HL-60/S4 treated with phorbol 12-myristate 13-acetate at 8.2 ng/mL for 4 days and 3 days (cell line): ENCODE measurements around the gene MYO5A.

Experiments
- in situ Hi-C: fragments of 300-500 bp; cut with MboI; formaldehyde crosslinking; loops from 2 replicates; pipeline ENCODE4 v1.15.0; 2022; ENCODE audit warnings: low sequenced_read_pairs

MYO5A gene

GRCh38 chr15:52378746-52379394 lies 149.8 kb downstream of the MYO5A start:
- in situ Hi-C loops: no loop called here

- in situ Hi-C loops: no loop called here
Measured at GRCh38 chr15:52370010-52370409, 158.7 kb downstream of the MYO5A start.

- in situ Hi-C loops: no loop called here
Measured at GRCh38 chr15:52369455-52369854, 159.2 kb downstream of the MYO5A start.

DNA sequence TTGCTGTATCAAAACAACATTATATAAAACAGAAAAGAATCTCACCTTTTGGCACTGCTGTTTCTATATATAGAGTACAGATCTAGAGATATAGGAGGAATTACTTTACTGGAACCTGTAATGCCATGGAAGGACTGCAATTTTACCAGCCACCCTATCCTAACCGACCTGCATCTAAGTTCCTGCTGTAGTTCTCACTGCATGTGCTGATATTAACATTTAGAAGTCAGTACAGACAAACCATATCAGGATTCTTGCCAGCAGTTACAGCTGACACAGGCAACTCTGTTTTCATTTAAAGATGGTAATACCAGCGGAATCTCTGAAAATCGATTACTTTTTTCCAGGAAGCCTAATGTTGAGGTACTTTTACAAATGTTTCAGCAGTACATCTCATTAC lies 159.7 kb downstream of the MYO5A start:
- in situ Hi-C loops: no loop called here

DNA sequence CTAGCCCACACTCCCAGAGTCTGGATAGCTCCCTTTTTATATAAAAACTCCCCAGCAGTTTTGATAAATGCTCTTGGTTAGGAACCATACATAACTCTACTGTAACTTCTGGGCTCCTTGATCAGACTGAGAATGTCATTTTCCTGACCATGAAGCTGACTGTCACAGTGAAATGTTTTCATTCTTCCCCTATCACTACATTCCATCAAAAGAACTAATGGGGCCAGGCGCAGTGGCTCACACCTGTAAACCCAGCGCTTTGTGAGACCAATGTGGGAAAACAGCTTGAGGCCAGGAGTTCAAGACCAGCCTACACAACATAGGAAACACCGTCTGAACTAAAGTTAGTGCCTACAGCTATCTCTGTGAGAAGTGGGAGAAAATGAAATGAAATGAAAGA lies 160.3 kb downstream of the MYO5A start:
- in situ Hi-C loops: no loop called here

GRCh38 chr15:52362497-52362896 lies 166.2 kb downstream of the MYO5A start:
- in situ Hi-C loops: no loop called here

GRCh38 chr15:52361975-52362494 lies 166.6 kb downstream of the MYO5A start:
- in situ Hi-C loops: no loop called here

- in situ Hi-C loops: no loop called here
Measured at GRCh38 chr15:52361494-52361893, 167.2 kb downstream of the MYO5A start.

DNA sequence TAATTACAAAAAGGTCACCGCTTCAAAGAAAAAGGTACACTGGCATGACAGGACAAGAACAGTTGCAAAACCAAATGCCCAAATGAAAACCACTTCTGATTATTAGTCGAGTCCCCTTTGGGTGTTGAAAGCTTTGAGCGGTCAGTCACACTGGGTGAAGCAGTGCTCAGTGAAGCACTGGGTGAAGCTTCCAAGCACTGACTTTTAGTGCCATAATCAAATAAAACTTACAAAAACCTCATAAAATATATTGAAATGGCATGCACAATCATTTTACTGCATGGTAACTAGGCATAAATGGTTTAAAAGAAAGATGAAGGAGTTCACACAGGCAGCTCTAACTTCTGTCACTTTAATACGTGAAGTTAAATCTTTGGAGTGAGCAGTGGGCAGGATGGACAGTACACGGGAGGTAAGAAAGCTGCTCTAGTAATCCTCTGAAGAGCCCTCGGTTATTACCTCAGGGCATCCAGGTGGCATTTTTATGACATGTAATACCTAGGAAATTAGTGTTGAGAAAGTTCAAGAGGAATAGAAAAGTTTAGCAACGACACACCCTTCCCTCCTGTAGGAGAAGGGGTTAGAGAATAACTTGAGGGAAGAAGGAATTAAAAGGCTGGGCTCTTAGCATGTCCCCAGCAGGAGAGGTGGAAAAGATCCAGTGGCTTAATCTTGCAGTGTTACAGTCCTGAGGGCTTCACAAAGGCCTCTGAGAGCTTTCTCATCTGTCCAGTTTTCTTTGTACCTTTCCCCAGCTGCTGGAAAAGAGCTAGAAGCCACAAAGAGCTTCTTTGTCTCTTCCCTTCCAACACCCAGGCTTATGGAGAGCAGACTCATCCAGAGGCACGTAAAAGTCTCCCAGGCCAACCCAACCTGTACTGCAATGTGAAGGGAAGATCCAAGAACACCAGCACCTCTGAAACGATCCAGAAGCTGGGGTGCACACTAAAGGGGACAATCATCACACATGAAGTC lies 168.2 kb downstream of the MYO5A start:
- in situ Hi-C loops: no loop called here

GRCh38 chr15:52359722-52360121 lies 169.0 kb downstream of the MYO5A start:
- in situ Hi-C loops: no loop called here

DNA sequence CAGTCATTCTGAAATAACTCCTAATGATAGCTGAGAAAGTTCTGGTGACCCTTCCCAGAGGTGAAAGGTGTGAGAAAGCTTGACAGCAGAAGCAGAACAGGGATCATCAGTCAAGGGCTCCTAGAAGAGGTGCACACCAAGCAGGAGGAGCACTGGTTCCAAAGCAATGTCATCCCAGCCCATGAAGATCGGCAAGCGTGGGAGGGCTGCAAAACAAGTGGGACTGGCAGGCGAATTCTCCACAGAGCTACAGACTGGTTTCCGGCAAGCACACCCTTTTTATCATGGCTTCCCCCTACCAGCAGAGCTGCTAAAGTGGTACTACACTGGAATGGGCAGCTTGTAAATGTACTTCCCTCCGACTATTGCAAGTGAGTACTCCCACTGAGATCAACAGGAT lies 170.7 kb downstream of the MYO5A start:
- in situ Hi-C loops: no loop called here

GRCh38 chr15:52352086-52352485 lies 176.6 kb downstream of the MYO5A start:
- in situ Hi-C loops: no loop called here

DNA sequence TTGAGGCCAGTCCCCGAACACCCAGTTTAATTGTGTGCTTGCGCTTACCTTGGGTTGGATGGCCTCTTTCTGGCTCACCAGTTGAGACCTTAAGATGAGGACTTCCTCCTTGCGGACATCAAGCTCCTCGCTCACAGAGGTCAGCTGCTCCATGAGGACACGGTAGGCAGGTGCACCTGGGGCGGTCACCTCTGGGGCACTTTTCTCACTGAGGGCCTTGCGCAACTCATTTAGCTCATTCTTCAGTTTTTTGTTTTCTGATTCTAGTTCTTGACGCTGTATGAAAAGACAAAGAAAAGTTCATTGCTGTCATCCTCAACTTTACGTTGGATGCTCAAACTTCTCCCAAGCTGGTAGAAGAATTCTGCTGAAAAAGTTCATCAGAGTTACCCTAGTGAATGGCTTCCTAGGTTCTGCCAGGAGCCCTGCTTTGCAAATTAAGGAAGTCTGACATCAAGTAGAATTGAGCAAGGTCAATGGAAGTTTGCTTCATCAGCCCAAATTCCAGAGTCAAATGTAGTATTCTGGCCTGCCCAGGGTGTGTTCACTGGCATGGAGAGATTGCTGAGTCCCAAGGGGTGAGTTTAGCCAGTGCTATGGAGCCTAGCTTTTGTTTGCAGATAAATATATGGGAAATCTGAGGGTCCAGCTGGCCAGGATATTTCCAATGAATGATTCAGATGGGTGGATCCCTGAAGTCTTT lies 177.3 kb downstream of the MYO5A start:
- in situ Hi-C loops: no loop called here

DNA sequence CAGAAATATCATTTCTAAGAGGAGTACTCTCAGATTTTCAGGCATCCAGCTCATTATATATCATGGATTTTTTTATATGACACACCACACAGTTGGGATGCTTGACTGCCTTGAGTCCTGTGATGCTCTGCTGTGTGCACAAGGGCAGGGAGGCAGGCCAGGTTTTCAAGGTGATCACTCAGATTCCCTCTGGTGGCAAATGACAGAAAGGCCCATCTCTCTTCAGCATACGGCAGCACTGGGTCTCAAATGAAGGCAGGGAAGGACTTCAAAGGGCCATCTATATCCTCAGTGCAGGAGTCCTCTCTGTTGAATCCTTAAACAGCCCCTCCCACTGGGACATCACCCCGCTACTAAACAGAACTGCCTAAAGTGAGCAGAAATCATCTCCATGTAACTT lies 178.3 kb downstream of the MYO5A start:
- in situ Hi-C loops: no loop called here

- in situ Hi-C loops: loop anchor here (25.0 kb wide), 1 partner anchor 388 kb away; no protein-coding TSS in a partner anchor
Measured at GRCh38 chr15:52349052-52349700, 179.5 kb downstream of the MYO5A start.

DNA sequence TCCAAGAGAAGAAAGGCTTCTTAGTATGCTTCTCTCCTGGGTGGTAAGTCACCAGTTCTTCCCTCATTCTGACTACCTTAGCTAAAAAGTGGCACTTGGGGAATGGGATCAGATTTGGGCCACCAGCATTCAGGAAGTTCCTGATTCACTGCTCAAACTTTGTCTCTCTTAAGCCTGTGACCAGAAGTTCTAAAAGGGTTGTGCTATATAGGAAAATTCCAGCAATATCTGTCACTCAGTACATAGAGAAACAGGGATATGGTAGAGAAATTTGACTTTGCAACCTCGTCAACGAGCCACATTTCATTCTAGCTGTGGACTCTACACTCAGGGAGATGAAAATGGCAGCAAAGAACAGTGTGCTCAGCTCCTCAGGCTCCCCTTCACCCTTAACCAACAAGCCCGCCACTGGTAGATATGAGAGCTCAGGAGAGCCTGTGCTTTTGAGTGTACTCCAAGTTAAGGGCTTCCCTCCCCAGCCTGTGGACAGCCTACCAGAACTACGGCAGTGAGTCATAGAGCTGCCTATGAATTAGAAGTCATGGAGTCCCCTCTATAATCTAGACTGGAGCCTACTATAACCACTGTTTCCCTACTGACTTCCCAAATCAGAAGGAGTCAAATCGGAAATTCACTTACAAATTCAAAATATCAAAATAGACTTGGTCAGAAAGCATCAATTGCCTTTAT lies 180.5 kb downstream of the MYO5A start:
- in situ Hi-C loops: loop anchor here (25.0 kb wide), 1 partner anchor 389 kb away; no protein-coding TSS in a partner anchor

- in situ Hi-C loops: loop anchor here (25.0 kb wide), 1 partner anchor 393 kb away; no protein-coding TSS in a partner anchor
Measured at GRCh38 chr15:52344592-52344991, 184.1 kb downstream of the MYO5A start.

DNA sequence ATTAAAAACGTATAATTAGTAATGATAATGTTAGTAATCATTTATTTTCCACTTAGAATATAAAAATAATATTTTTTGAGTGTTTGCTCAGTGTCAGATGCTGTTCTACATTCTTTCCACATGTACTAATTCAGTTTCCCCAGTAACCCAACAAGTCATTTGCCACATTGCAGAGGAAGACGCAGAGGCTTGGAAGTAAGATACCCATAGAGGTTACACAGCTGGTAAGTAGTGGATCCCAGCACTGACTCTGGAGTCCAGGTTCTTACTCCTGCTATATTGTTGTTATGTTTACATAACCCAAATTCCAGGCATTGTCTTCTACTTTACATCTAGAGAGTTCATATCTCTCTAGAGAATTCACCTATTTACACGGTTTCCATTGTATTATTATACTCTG lies 184.8 kb downstream of the MYO5A start:
- in situ Hi-C loops: loop anchor here (25.0 kb wide), 1 partner anchor 393 kb away; no protein-coding TSS in a partner anchor

DNA sequence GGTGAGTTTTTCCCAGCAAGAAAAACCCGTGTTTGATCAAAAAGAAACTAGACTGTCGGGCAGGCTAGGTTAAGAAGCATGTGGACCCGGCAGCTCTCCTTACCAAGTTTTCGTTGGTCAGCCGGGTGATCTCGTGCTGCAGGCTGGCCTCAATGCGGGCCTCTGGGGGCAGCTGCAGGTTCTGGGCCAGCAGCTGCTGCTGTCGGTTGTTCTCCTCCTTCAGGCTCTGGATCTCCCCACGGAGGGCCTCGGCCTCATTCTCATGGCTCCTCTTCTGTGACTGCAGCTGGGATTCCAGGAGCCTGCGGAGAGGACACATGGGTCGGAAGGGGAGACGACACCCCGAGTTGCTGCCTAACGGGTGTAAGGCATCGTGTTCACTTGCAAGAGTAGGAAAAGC lies 188.6 kb downstream of the MYO5A start:
- in situ Hi-C loops: loop anchor here (25.0 kb wide), 1 partner anchor 397 kb away; no protein-coding TSS in a partner anchor

DNA sequence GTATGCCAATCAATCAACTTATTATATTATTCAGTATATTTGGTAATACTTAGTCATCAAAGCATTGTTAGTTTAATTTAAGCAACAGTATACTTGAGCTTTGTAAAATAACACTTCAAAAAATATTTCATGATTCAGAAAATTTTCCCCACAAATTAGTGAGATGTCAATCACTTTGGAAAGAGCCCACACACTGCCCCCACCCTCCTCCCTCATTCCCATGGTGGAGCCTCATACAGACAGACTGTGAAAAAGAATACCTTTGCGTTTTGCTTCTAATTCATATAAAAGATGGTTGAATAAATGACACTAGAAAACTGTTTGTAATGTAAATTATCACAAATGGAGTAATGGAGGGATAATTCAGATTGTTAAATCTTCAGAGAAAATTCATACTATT lies 189.8 kb downstream of the MYO5A start:
- in situ Hi-C loops: loop anchor here (25.0 kb wide), 1 partner anchor 398 kb away; no protein-coding TSS in a partner anchor
